ENCODE measurements around the gene CACNG7. TPM values are rescaled to one million over a fixed set of nuclear protein-coding genes. Genes with fewer than 3 reads are reported as not detected.

CACNG7 gene
- total and polyA plus RNA-seq, 10 of the 15 experiments (the other 5 are each of a cell fraction or from before 2014, with no cell fraction given) = not detected

DNA sequence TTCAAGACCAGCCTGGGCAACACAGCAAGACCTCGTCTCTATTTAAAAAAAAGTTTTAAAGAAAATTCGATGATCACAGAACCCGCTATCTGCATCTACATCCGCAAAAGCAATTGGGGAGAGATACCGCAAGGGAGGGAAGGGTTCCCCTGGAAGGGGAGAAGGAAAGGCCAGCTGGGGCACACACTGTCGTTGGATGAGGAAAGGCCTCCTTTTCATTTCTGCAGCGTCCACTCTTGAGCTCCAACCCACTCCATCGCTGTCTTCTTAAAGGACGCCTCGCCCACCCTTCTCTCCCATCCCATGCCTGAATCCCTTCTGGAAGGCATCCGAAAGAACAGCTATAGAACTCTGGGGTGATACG, 30.3 kb upstream of the CACNG7 start:
- Histone ChIP-seq H3K4me3 (no peak overlapping the region; the same call in 1 of the 2 replicates), H3K9ac (ENCODE audit: control insufficient read depth, insufficient read depth, low read length) (no peak overlapping the region), H2AFZ (ENCODE audit: control insufficient read depth, low read depth, low read length) (no peak overlapping the region), H4K20me1 (ENCODE audit: control insufficient read depth, insufficient read depth) (no peaks in the 10 kb centered on the region), H3K9me3 (replicated peaks; ENCODE audit: control insufficient read depth, insufficient read depth, low read length) (no peaks in the 10 kb centered on the region; the same call in 2 of the 3 replicates), H3K79me2 (ENCODE audit: control insufficient read depth, insufficient read depth, low read length) (no peaks in the 10 kb centered on the region), H3K36me3 (ENCODE audit: control insufficient read depth in 2 of 2, insufficient read depth in 2 of 2, low read length in 1 of 2) (no peaks in the 10 kb centered on the region), H3K27ac (ENCODE audit: control insufficient read depth, insufficient read depth) (no peak overlapping the region), H3K4me1 (ENCODE audit: control insufficient read depth, insufficient read depth, low read length) (no peaks in the 10 kb centered on the region), H3K27me3 (replicated peaks in 1 of 2; ENCODE audit: control insufficient read depth in 2 of 2, insufficient read depth in 2 of 2, low read length in 1 of 2) (no peaks in the 10 kb centered on the region), H3K4me2 (ENCODE audit: control insufficient read depth, insufficient read depth) (no peak overlapping the region)
- no peak for ATAC-seq
- no peak for FAIRE-seq
- ChIA-PET POLR2A (no interaction called here), SMC1A (ENCODE audit: uncharacterized antibody, unreplicated experiment) (no interaction called here), CTCF (no interaction called here), RAD21 (ENCODE audit: unreplicated experiment) (no interaction called here)
- BruUV-seq (replicated peaks) = no TSS peak
- intact Hi-C loops (cut with micrococcal nuclease; ENCODE audit: unreplicated experiment) (no loop called here), in situ Hi-C loops (cut with MboI) (no loop called here)
- no peak for TF ChIP-seq ZBED1 (IDR thresholded peaks at IDR 0.05; ENCODE audit: borderline replicate concordance)
- TF ChIP-seq PAX5 (IDR thresholded peaks at IDR 0.05; ENCODE audit: borderline replicate concordance, low read depth, low read length) = no peak
- TF ChIP-seq MYC (IDR thresholded peaks at IDR 0.05; ENCODE audit: insufficient read depth, insufficient read length, insufficient replicate concordance, low read length, severe bottlenecking) = no peak
- TF ChIP-seq POU2F2 (IDR thresholded peaks at IDR 0.05; ENCODE audit: borderline replicate concordance, low read depth, low read length) = no peak
- TF ChIP-seq MTA2 (IDR thresholded peaks at IDR 0.05; ENCODE audit: low read depth) = no peak
- no peak for TF ChIP-seq TBL1XR1 (IDR thresholded peaks at IDR 0.05; ENCODE audit: low read depth, low read length)
- no peak for TF ChIP-seq SPI1 (IDR thresholded peaks at IDR 0.05; ENCODE audit: borderline replicate concordance, insufficient read depth, low read depth, low read length)
- TF ChIP-seq, protein P1, sequence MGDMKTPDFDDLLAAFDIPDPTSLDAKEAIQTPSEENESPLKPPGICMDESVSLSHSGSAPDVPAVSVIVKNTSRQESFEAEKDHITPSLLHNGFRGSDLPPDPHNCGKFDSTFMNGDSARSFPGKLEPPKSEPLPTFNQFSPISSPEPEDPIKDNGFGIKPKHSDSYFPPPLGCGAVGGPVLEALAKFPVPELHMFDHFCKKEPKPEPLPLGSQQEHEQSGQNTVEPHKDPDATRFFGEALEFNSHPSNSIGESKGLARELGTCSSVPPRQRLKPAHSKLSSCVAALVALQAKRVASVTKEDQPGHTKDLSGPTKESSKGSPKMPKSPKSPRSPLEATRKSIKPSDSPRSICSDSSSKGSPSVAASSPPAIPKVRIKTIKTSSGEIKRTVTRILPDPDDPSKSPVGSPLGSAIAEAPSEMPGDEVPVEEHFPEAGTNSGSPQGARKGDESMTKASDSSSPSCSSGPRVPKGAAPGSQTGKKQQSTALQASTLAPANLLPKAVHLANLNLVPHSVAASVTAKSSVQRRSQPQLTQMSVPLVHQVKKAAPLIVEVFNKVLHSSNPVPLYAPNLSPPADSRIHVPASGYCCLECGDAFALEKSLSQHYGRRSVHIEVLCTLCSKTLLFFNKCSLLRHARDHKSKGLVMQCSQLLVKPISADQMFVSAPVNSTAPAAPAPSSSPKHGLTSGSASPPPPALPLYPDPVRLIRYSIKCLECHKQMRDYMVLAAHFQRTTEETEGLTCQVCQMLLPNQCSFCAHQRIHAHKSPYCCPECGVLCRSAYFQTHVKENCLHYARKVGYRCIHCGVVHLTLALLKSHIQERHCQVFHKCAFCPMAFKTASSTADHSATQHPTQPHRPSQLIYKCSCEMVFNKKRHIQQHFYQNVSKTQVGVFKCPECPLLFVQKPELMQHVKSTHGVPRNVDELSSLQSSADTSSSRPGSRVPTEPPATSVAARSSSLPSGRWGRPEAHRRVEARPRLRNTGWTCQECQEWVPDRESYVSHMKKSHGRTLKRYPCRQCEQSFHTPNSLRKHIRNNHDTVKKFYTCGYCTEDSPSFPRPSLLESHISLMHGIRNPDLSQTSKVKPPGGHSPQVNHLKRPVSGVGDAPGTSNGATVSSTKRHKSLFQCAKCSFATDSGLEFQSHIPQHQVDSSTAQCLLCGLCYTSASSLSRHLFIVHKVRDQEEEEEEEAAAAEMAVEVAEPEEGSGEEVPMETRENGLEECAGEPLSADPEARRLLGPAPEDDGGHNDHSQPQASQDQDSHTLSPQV (IDR thresholded peaks at IDR 0.05) = no peak
- no peak for TF ChIP-seq SIX5 (IDR thresholded peaks at IDR 0.05; ENCODE audit: low read depth, low read length, severe bottlenecking)
- TF ChIP-seq, protein P2, sequence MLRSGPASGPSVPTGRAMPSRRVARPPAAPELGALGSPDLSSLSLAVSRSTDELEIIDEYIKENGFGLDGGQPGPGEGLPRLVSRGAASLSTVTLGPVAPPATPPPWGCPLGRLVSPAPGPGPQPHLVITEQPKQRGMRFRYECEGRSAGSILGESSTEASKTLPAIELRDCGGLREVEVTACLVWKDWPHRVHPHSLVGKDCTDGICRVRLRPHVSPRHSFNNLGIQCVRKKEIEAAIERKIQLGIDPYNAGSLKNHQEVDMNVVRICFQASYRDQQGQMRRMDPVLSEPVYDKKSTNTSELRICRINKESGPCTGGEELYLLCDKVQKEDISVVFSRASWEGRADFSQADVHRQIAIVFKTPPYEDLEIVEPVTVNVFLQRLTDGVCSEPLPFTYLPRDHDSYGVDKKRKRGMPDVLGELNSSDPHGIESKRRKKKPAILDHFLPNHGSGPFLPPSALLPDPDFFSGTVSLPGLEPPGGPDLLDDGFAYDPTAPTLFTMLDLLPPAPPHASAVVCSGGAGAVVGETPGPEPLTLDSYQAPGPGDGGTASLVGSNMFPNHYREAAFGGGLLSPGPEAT (IDR thresholded peaks at IDR 0.05; ENCODE audit: low read depth) = no peak
- no peak for TF ChIP-seq CBX3 (IDR thresholded peaks at IDR 0.05; ENCODE audit: borderline replicate concordance, low read depth)
- no peak for TF ChIP-seq GATAD2B (conservative IDR thresholded peaks at IDR 0.05; ENCODE audit: low read depth)
- no peak for TF ChIP-seq NR2C2 (IDR thresholded peaks at IDR 0.05; ENCODE audit: borderline replicate concordance, control insufficient read depth, insufficient read length, low read depth)
- no peak for TF ChIP-seq FOXK2 (IDR thresholded peaks at IDR 0.05)
- no peak for DNase-seq (ENCODE audit: low read depth, low spot score)
- 63% methylated on average over 12 of the region's 12 CpGs for WGBS (ENCODE audit: insufficient coverage, insufficient replicate concordance, low lambda C conversion rate, missing lambda C conversion rate)

All from GM12878 (cell line).